NCI-H146 treated with DMSO at 0.1 percent for 48 hours (cell line): Measurements from ENCODE around the gene FANCM.

Experiments
- DNase-seq: peaks from one replicate; lab custom pipeline; 2025; ENCODE audit not compliant: unreplicated experiment; lab: John Stamatoyannopoulos, UW

FANCM gene, protein sequence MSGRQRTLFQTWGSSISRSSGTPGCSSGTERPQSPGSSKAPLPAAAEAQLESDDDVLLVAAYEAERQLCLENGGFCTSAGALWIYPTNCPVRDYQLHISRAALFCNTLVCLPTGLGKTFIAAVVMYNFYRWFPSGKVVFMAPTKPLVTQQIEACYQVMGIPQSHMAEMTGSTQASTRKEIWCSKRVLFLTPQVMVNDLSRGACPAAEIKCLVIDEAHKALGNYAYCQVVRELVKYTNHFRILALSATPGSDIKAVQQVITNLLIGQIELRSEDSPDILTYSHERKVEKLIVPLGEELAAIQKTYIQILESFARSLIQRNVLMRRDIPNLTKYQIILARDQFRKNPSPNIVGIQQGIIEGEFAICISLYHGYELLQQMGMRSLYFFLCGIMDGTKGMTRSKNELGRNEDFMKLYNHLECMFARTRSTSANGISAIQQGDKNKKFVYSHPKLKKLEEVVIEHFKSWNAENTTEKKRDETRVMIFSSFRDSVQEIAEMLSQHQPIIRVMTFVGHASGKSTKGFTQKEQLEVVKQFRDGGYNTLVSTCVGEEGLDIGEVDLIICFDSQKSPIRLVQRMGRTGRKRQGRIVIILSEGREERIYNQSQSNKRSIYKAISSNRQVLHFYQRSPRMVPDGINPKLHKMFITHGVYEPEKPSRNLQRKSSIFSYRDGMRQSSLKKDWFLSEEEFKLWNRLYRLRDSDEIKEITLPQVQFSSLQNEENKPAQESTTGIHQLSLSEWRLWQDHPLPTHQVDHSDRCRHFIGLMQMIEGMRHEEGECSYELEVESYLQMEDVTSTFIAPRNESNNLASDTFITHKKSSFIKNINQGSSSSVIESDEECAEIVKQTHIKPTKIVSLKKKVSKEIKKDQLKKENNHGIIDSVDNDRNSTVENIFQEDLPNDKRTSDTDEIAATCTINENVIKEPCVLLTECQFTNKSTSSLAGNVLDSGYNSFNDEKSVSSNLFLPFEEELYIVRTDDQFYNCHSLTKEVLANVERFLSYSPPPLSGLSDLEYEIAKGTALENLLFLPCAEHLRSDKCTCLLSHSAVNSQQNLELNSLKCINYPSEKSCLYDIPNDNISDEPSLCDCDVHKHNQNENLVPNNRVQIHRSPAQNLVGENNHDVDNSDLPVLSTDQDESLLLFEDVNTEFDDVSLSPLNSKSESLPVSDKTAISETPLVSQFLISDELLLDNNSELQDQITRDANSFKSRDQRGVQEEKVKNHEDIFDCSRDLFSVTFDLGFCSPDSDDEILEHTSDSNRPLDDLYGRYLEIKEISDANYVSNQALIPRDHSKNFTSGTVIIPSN (N-terminal part only)

DNA sequence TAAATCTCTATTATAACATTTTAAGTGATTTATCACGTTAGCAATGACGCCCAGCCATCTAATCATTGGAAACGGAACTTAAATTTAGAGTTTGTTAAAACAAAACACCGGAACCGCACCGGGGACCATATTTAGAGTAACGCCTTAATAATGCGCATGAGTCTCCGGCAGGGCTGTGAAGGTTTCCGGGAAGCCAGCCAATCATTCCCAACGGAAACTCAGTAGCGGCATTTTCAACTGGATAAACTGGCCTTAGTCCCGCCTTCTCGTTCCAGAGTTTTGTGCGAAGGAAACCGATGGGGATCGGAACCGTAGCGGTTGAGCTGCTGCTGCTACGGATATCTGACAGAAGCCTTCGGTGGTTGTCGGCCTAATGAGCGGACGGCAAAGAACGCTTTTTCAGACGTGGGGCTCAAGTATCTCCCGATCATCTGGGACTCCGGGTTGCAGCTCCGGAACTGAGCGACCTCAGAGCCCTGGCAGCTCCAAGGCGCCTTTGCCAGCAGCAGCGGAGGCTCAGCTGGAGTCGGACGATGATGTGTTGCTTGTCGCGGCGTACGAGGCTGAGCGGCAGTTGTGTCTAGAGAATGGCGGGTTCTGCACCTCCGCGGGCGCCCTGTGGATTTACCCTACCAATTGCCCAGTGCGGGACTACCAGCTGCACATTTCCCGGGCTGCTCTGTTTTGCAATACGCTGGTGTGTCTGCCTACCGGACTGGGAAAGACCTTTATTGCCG lies at the start of gene FANCM:
Gene FANCM, plus strand, starts transcription at position 272 of the 737 bp plus-strand sequence. Its CDS starts 102 bp downstream, at position 374.
- DNase-seq: peak; percentile 88

DNA sequence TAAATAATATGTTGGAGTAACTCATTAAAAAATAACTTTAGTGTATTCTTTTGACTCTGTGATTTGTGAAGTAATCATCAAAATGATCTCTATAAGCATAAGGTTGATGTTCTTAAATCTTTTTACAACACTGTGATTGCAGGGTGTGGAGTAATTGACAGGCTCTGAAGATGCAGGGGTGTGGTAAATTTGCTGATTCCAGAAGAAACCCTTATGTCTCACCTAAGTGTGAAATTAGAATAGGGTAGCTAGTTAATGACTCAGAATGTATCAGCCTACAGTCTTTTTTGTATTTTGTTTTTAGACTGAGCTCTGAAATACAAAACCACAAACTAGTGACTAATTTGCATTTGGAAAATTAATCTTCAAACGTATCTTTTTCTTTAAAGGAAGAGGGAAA lies 45.9 kb upstream of the FANCM start:
- no peak for DNase-seq

DNA sequence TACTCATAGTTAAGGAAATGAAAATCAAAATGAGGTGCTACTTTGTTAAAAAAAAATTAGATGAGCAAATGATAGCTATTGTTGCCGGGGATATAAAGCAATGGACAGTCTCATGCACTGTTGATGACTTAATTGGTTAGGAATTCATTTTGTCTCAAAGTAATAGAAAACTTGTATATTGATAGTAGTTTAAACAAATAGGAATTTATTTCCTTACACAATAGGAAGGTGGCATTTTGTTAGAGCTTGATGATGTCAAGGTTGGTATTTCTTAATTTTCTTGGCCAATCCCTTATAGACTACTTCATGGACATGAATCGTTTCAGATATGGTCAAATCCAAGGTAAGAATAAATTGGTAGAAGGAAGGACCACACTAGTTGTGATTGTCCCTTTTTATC lies 44.0 kb upstream of the FANCM start:
- no peak for DNase-seq

DNA sequence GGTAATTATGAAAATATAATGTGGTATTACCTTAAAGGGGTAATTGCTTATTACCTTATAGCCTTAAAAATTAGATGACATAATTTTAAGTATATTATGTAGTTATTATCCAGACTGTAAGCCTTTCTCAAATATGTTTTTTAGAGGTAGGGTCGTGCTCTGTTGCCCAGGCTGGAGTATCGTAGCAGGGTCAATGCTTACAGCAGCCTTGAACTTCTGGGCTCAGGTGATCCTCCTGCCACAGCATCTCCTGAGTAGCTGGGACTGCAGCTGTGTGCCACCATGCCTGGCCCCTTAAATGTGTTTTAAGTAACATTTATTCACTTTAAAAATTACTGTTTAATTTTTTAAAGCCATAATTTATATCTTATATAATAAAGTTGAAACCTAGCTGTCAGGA lies 41.5 kb upstream of the FANCM start:
- no peak for DNase-seq

DNA sequence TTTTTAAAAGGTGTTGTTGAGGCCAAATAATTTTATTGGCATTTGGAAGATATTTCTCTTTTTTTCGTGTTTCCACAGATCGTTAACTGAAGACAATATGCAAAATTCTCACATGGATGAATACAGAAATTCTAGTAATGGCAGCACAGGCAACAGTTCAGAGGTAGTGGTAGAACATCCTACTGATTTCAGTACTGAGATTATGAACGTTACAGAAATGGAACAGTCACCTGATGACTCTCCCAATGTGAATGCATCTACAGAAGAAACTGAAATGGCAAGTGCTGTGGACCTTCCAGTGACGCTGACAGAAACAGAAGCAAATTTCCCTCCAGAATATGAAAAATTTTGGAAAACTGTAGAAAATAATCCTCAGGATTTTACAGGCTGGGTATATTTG lies 40.6 kb upstream of the FANCM start:
- DNase-seq: no peak

DNA sequence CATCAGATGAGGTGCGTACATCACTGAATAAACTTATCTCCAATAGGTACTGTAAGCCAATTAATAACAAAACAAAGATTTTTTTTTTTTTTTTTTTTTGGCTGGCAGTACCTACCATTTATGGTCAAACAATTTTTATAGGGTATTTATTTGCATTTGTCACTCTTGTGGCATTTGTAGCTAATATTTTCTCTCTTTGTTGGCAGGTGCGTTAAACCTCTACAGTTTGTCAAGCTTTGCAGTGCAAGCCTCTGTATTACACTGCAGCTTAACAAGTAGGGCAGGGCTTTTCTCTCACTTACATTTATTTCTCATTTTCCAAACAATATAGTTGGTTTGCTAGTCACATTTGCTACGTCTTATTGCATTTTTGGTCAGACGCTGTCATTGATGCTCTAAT lies 39.5 kb upstream of the FANCM start:
- DNase-seq: no peak

DNA sequence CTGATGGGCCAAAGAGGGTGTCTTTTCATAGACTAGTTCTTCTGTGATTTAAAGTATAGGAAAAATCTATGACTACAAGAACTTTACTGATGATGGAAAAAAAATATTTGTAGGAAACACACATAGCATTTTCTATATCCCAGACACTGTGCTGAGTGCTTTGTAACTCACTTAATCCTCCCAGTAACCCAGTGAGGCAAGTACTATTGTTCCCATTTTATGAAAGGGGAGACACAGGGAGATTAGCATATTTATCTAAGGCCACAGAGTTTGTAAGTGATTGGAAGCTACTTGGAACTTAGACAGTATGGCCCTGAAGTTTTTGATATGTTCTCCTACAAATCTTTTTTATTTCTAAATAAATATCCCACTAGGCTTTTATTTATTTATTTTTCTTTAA lies 31.9 kb upstream of the FANCM start:
- DNase-seq: no peak

DNA sequence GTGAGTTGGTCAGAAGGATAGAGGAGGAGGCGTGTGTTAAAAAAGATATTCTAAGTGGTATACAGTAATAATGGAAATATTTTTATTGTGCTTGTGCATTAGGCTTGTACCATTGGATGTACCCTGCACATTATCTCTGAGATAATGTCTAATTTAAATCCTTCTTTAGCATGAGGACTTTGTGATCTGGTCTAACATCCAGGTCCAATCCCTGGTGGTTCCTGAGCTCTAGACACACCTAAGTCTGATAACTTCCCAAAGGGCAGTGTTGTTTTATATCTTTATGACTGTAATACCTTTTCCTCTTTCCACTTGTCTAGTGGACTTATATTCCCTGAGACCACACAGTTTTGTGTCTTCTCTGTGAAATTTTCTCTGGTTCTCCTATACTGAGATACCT lies 31.2 kb upstream of the FANCM start:
- DNase-seq: no peak

DNA sequence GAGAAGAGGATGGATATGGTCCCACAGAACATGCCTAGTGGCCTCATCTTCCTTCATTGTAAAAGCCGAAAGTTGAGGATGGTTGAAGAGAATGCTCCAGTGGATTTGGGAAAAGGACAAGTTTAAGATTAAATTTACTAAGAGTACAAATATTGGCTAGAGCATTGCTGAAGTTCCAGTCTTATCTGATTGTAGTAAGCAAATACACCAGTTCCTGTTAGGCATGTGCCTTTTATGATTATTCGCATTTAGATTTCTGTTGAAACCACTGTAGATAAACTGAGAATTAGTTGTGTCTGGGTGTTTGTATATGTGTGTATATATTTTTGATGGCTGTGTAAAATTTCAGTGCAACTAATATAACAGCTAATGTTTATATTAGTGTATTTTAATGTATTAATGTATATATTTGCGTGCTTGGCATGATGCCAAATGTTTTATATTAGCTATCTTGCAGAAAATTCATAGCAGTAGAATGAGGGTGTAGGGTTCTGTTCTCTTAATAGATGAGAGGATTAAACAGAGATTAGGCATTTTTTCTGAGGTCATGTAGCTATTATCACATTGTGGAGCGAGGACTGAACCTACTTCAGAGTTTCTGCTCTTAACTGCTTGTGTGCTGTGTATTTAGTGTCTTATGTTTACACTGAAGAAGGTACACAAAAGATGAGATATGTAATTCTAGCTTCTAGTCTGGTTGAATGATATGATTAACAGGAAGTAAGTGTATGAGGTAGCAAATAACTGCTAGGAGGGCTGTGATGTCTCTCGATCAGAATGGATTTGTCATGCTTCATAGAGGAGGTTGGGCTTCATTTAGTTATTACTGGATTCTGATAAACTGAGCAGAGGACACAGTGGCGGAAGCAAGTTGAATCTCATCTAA lies 22.6 kb upstream of the FANCM start:
- DNase-seq: peak; percentile 63

DNA sequence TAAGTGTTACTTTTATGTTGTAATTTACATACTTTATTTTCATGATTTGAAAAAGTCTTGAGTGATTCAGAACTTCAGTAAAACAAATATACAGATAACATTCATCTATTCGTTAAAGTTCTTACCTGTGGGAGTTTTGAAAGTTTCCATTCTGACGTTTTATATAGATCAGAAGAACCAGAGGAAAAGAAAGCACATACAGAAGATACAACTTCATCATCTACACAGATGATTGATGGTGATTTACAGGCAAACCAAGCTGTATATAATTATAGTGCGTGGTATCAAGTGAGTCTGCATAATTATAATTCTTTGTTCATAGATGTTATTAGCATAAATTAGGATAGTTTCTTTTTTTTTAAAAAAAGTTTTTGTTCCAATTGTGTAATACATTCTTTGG lies 21.4 kb upstream of the FANCM start:
- DNase-seq: no peak

DNA sequence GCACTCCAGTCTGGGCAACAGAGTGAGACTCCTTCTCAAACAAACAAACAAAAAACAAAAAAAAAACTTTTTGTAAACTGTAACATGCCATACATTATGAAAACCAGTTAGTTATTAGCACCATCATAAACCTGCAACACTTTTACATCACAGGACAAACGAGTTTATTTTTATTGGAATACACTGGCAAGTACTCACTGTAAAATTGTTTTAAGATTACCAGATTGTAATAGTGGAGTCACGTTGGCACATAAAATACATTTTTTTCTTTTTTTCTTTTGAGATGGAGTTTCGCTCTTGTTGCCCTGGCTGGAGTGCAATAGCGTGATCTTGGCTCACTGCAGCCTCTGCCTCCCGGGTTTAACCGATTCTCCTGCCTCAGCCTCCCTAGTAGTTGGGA lies 17.1 kb upstream of the FANCM start:
- DNase-seq: no peak

DNA sequence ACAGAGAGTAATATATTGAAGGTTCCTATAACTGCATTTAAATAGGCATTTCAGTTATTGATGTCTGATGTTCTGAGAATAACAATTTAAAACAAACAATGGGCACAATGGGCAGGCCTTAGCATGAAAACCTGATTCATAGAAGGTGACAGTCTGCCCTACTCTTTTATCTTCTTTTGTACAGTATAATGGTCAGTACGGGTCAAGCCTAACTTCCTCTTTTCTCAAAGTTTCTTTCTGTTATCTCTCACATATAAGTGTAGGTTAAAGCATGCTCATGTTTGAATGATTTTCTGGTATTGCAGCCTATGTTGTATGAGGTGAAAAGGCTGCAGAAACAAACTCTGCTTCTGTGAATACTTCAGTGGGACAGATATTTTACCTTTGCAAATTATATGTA lies 15.6 kb upstream of the FANCM start:
- no peak for DNase-seq

DNA sequence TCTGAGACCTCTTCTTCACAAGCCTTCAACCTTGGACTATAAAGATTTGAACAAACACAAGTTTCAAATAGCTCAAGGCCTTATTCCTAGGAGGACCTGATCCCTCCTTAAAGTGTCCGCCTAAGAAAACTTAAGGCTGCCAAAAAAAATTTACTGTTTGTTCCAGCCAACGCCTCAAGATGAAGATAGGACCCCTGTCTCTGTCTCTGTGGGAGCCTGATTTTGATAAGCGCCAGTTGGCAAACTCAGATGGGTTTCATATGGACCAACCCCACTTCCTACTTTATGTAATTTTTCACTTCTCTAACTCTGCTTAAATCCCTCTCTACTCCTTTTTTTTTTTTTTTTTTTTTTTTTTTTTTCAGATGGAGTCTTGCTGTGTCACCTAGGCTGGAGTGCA lies 12.5 kb upstream of the FANCM start:
- no peak for DNase-seq

DNA sequence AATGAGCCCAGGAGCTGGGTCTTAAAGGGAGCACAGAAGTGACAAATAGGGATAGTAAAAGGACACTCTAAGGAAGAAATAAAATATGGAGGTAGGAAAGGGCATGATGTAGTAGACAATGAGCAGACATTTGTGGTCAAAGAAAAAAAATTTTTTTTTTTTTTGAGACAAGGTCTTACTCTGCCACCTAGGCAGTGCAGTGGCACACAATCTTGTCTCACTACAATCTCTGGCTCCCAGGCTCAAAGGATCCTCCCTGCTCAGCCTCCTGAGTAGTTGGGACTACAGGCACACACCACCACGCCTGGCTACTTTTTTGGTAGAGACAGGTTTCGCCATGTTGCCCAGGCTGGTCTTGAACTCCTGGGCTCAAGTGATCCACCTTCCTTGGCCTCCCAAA lies 10.0 kb upstream of the FANCM start:
- DNase-seq: no peak

DNA sequence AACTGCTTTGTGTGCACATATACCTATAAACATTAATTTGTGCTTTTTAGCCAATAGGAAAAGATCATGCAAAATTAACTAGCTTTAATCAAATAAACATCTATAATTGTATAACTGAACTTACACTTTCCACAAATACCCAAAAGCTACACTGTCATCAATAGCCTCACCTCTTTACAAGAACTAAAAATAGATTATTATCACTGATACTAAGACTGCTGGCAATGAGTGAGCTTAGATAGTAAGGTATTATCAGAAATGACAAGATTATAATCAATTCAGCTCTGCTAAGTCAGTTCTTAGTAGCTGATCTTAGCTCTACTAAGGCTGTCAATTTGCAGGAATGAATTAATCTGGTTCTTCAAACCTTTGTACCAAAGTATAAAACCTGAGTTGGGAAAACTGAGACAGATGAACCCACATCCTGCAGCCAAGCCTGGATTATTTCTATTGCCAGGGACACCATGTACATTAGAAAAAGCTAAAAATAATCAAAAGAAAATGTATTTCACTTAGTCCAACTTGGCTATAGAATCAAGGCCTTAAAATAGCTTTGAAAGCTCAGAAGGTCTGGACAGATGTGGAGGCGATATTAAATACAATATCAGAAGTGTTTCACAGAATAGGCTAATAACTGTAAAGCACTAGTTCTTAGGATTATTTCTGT lies 6.6 kb upstream of the FANCM start:
- no peak for DNase-seq

DNA sequence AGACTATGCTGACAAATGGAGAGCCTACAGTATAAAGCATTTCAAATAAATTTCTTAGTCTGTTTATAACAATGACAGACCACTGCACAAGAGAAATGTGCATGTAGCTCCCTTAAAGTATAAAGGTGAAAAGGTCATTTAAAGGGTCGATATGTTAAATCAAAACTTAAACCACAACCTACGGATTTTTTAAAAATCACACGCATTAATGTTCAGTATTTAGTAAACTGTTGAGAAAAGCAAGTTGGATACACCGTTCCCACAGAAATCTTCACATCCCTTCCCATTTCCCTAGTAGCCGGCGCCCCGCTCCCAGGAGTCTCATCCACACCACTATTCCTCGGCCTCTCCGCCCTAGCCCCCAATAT lies 2.1 kb upstream of the FANCM start:
- DNase-seq: no peak

DNA sequence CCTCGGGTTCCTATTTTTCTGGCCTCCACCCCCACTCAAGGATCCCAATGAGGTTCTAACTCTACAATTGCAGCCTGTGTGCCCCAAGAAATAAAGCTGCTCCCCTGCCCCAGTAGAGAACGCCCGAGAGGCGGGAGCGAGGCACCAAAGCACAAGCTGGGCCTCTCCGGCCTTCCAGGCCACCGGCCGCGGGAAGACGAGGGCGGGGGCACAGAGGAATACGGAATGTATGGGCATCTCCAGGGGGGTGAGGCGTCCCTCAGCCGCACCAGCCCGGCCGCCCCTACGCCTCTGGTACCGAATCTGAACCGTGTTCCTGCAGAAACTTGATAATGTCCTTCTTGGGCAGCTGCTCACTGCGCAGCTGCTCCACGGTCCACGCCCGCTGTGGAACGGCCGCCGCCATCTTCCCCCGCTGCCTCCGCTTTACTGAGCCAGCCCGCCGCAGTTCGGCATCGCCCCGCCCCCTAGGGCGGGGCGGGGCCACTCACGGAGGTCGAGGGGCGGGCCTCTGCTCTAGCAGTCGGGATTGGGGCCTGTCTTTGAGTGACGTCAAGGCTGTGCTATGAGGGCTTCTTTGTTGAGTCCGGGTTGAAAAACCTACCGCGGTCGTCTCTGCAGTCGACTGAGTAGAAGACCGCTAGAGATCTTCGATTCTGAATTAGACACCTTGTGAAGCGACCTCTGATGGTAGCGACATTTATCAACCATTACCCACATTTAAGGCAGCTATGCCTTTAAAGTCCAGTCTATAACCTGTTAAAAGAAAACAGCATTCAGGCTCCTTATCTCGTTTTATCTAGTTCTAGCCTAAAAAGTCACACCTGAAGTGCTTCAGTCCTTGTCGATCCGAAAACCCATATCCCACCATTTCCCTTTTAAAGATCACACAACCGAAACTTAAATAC lies 1.4 kb upstream of the FANCM start, which contains the start of gene FKBP3:
Gene FKBP3, minus strand, starts transcription at position 431 of the 908 bp plus-strand sequence. Its CDS starts 25 bp downstream, at position 406.
- DNase-seq: peak; percentile 94

DNA sequence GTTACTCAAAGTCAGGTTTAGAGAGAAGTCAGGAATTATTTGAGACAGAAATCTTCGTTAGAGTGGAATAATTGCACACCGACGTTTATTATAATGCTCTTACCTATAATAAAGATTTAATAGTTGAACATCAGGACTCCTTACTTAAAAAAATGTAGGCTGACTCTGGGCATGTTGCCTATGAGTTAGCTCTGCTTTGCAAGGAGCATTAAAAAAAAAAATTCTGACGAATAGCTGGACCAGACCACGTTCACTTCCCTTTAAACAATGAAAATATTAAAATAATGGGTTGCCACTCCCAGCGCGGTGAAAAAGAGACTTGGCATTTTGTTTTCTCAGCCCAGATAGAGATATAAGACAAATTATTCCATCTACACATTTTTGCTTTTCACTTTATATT lies 574 bp upstream of the FANCM start:
- peak; percentile 22 for DNase-seq
